NCI-H1092 (cell line): ENCODE data around the gene SLC1A2.

Experiments used
- DNase-seq: peaks from one replicate; lab custom pipeline; 2025; lab: John Stamatoyannopoulos, UW

Gene SLC1A2

GRCh38 chr11:35376118-35376510 is 43.2 kb downstream of the SLC1A2 start:
- no peak for DNase-seq

- DNase-seq: no peak
These were observed 43.8 kb downstream of the SLC1A2 start for GRCh38 chr11:35375332-35376117.

GRCh38 chr11:35373284-35373933 is 45.9 kb downstream of the SLC1A2 start:
- no peak for DNase-seq

- no peak for DNase-seq
These were observed 46.6 kb downstream of the SLC1A2 start for GRCh38 chr11:35372565-35373283.

GRCh38 chr11:35367491-35367890 is 51.9 kb downstream of the SLC1A2 start:
- DNase-seq: no peak

GRCh38 chr11:35366798-35367197 is 52.6 kb downstream of the SLC1A2 start:
- no peak for DNase-seq

- no peak for DNase-seq
These were observed 53.4 kb downstream of the SLC1A2 start for GRCh38 chr11:35365961-35366360.

GRCh38 chr11:35365395-35365794 is 54.0 kb downstream of the SLC1A2 start:
- DNase-seq: no peak

- no peak for DNase-seq
These were observed 55.2 kb downstream of the SLC1A2 start for GRCh38 chr11:35363854-35364780.

- no peak for DNase-seq
These were observed 56.0 kb downstream of the SLC1A2 start for GRCh38 chr11:35363246-35363801.

GRCh38 chr11:35362521-35362980 is 56.8 kb downstream of the SLC1A2 start:
- DNase-seq: no peak

- DNase-seq: no peak
These were observed 59.3 kb downstream of the SLC1A2 start for GRCh38 chr11:35360055-35360530.

GRCh38 chr11:35359321-35360054 is 59.9 kb downstream of the SLC1A2 start:
- DNase-seq: no peak

- DNase-seq: no peak
These were observed 61.0 kb downstream of the SLC1A2 start for GRCh38 chr11:35358391-35358790.

- no peak for DNase-seq
These were observed 61.4 kb downstream of the SLC1A2 start for GRCh38 chr11:35357923-35358322.

- no peak for DNase-seq
These were observed 64.1 kb downstream of the SLC1A2 start for GRCh38 chr11:35355102-35355749.

GRCh38 chr11:35354644-35355043 is 64.7 kb downstream of the SLC1A2 start:
- no peak for DNase-seq

- no peak for DNase-seq
These were observed 67.1 kb downstream of the SLC1A2 start for GRCh38 chr11:35352077-35352888.

GRCh38 chr11:35349897-35350296 is 69.5 kb downstream of the SLC1A2 start:
- DNase-seq: no peak
